GM21390 (cell line): ENCODE results near the gene PRKACA.
"Not testable (repeated sequence)": the region's sequence is repeated elsewhere in the genome, so short reads cannot be mapped to it uniquely, and the experiment has no call there.

Source experiments
- ATAC-seq: cut with Tn5 transposase; IDR thresholded peaks from one replicate; pipeline ENCODE4 v1.9.1; 2021; ENCODE audit not compliant: unreplicated experiment

Gene PRKACA

GRCh38 chr19:14052470-14052869, 65.1 kb downstream of the PRKACA start:
- no peak for ATAC-seq

GRCh38 chr19:14051980-14052379, 65.6 kb downstream of the PRKACA start:
- ATAC-seq, result no peak

- not testable (repeated sequence) for ATAC-seq
Measured at GRCh38 chr19:14050961-14051360, 66.6 kb downstream of the PRKACA start.

GRCh38 chr19:14050512-14050911, 67.0 kb downstream of the PRKACA start:
- ATAC-seq, result no peak

GRCh38 chr19:14048443-14049153, 69.0 kb downstream of the PRKACA start:
- no peak for ATAC-seq

- ATAC-seq, result not testable (repeated sequence)
Measured at GRCh38 chr19:14047866-14048265, 69.7 kb downstream of the PRKACA start.

GRCh38 chr19:14042659-14043608, 74.6 kb downstream of the PRKACA start:
- not testable (repeated sequence) for ATAC-seq
